Measurements from ENCODE around the gene CASQ2. TPM values are rescaled to one million over a fixed set of nuclear protein-coding genes. Genes with fewer than 3 reads are reported as not detected.

CASQ2 gene
- total and polyA plus RNA-seq, 2 of the 13 experiments (the other 11 are each of a cell fraction or from before 2014, with no cell fraction given), result not detected

DNA sequence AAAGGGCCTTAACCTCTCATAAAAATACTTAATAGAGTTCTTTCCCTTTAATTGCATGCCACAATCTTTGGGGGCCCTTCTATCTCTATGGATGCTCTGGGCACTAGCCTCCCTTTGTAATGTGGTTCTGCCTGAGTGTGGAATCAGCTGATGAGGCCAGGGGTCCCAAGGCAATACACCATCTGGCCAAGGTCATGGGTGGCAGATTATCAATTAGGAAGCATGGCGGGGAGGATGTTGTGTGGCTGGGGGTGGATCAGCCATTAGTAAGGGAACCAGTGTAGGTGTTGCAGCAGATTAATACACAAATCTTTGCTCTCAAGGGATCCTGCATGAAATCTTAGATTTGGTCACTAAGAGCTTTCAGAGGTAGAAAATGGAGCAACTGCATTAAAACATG is 37.1 kb upstream of the CASQ2 start:
- FAIRE-seq (no peak), ATAC-seq (no peak), DNase-seq (ENCODE audit: low spot score) (no peak)
- Histone ChIP-seq H2AFZ (ENCODE audit: low read length) (no peak overlapping the region), H3K9ac (ENCODE audit: insufficient read depth, low read depth, low read length) (no peak overlapping the region), H3K4me3 (replicated peaks in 1 of 3; ENCODE audit: insufficient read depth in 1 of 3, low read depth in 2 of 3, low read length in 3 of 3) (no peak overlapping the region), H4K20me1 (ENCODE audit: insufficient read depth, low read length) (no peaks in the 10 kb centered on the region), H3K9me3 (ENCODE audit: low read length) (no peaks in the 10 kb centered on the region), H3K27me3 (ENCODE audit: control insufficient read depth in 1 of 2, insufficient read depth in 2 of 2, low read length in 2 of 2) (no peaks in the 10 kb centered on the region), H3K4me2 (ENCODE audit: low read depth, low read length) (no peak overlapping the region), H3K4me1 (ENCODE audit: insufficient read depth, low read length) (no peaks in the 10 kb centered on the region), H3K27ac (ENCODE audit: extremely low read length, insufficient read depth, low read length) (no peak overlapping the region), H3K79me2 (ENCODE audit: insufficient read depth, low read length) (no peaks in the 10 kb centered on the region), H3K36me3 (replicated peaks in 1 of 2; ENCODE audit: control insufficient read depth in 1 of 2, insufficient read depth in 2 of 2, low read length in 2 of 2) (no peaks in the 10 kb centered on the region)
- 42% methylated on average over 1 of the region's 1 CpG for WGBS (ENCODE audit: low lambda C conversion rate)
- intact Hi-C loops (cut with micrococcal nuclease; ENCODE audit: unreplicated experiment), result no loop called here
- no TSS peak for BruUV-seq (replicated peaks)
- in situ Hi-C loops (cut with HindIII; ENCODE audit: extremely low pct_ligation_motif_present, low pct_unique_long_range_greater_than_20kb), result loop anchor here (5.0 kb wide), 1 partner anchor 177 kb away; no protein-coding TSS in a partner anchor
- CTCF ChIA-PET (ENCODE audit: low intra/inter-chr PET ratio, low total read pairs), result interaction anchor here (3.6 kb wide), 1 partner anchor 175 kb away, joined by 28 read pairs; no protein-coding TSS in a partner anchor
- POLR2A ChIA-PET, result no interaction called here
- TF ChIP-seq ZSCAN9 (CRISPR knock-in tag; IDR thresholded peaks at IDR 0.05; ENCODE audit: borderline replicate concordance) (no peak), AHR (CRISPR knock-in tag; IDR thresholded peaks at IDR 0.05) (no peak), SP2 (CRISPR knock-in tag; IDR thresholded peaks at IDR 0.05) (no peak), HMG20A (CRISPR knock-in tag; IDR thresholded peaks at IDR 0.05; ENCODE audit: borderline replicate concordance) (no peak), ARNT (IDR thresholded peaks at IDR 0.05) (no peak), HNRNPK (IDR thresholded peaks at IDR 0.05; ENCODE audit: low read depth, low read length, poor library complexity, severe bottlenecking) (no peak), SOX13 (IDR thresholded peaks at IDR 0.05) (no peak), SOX13 (CRISPR knock-in tag; conservative IDR thresholded peaks at IDR 0.05 in 1 of 2, IDR thresholded peaks at IDR 0.05 in 1 of 2) (no peak)
- TF ChIP-seq, protein P1, sequence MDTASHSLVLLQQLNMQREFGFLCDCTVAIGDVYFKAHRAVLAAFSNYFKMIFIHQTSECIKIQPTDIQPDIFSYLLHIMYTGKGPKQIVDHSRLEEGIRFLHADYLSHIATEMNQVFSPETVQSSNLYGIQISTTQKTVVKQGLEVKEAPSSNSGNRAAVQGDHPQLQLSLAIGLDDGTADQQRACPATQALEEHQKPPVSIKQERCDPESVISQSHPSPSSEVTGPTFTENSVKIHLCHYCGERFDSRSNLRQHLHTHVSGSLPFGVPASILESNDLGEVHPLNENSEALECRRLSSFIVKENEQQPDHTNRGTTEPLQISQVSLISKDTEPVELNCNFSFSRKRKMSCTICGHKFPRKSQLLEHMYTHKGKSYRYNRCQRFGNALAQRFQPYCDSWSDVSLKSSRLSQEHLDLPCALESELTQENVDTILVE (CRISPR knock-in tag; IDR thresholded peaks at IDR 0.05), result no peak
- TF ChIP-seq, protein P2, sequence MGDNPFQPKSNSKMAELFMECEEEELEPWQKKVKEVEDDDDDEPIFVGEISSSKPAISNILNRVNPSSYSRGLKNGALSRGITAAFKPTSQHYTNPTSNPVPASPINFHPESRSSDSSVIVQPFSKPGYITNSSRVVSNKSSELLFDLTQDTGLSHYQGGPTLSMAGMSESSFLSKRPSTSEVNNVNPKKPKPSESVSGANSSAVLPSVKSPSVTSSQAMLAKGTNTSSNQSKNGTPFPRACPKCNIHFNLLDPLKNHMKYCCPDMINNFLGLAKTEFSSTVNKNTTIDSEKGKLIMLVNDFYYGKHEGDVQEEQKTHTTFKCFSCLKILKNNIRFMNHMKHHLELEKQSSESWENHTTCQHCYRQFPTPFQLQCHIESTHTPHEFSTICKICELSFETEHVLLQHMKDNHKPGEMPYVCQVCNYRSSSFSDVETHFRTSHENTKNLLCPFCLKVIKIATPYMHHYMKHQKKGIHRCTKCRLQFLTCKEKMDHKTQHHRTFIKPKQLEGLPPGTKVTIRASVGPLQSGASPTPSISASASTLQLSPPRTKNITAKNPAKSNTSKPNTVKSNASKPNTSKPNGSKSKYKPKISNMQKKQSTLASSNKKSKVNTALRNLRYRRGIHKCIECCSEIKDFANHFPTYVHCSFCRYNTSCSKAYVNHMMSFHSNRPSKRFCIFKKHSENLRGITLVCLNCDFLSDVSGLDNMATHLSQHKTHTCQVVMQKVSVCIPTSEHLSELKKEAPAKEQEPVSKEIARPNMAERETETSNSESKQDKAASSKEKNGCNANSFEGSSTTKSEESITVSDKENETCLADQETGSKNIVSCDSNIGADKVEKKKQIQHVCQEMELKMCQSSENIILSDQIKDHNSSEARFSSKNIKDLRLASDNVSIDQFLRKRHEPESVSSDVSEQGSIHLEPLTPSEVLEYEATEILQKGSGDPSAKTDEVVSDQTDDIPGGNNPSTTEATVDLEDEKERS (CRISPR knock-in tag; IDR thresholded peaks at IDR 0.05), result no peak
- TF ChIP-seq, protein P3, sequence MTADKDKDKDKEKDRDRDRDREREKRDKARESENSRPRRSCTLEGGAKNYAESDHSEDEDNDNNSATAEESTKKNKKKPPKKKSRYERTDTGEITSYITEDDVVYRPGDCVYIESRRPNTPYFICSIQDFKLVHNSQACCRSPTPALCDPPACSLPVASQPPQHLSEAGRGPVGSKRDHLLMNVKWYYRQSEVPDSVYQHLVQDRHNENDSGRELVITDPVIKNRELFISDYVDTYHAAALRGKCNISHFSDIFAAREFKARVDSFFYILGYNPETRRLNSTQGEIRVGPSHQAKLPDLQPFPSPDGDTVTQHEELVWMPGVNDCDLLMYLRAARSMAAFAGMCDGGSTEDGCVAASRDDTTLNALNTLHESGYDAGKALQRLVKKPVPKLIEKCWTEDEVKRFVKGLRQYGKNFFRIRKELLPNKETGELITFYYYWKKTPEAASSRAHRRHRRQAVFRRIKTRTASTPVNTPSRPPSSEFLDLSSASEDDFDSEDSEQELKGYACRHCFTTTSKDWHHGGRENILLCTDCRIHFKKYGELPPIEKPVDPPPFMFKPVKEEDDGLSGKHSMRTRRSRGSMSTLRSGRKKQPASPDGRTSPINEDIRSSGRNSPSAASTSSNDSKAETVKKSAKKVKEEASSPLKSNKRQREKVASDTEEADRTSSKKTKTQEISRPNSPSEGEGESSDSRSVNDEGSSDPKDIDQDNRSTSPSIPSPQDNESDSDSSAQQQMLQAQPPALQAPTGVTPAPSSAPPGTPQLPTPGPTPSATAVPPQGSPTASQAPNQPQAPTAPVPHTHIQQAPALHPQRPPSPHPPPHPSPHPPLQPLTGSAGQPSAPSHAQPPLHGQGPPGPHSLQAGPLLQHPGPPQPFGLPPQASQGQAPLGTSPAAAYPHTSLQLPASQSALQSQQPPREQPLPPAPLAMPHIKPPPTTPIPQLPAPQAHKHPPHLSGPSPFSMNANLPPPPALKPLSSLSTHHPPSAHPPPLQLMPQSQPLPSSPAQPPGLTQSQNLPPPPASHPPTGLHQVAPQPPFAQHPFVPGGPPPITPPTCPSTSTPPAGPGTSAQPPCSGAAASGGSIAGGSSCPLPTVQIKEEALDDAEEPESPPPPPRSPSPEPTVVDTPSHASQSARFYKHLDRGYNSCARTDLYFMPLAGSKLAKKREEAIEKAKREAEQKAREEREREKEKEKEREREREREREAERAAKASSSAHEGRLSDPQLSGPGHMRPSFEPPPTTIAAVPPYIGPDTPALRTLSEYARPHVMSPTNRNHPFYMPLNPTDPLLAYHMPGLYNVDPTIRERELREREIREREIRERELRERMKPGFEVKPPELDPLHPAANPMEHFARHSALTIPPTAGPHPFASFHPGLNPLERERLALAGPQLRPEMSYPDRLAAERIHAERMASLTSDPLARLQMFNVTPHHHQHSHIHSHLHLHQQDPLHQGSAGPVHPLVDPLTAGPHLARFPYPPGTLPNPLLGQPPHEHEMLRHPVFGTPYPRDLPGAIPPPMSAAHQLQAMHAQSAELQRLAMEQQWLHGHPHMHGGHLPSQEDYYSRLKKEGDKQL (CRISPR knock-in tag; IDR thresholded peaks at IDR 0.05; ENCODE audit: low read depth), result no peak
- TF ChIP-seq, protein P4, sequence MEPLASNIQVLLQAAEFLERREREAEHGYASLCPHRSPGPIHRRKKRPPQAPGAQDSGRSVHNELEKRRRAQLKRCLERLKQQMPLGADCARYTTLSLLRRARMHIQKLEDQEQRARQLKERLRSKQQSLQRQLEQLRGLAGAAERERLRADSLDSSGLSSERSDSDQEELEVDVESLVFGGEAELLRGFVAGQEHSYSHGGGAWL (CRISPR knock-in tag; IDR thresholded peaks at IDR 0.05), result no peak
